NOMO-1 treated with dmso at 0.1 percent for 144 hours (cell line): ENCODE data around the gene TYW1.
"Not testable (repeated sequence)": the region's sequence is repeated elsewhere in the genome, so short reads cannot be mapped to it uniquely, and the experiment has no call there.

ENCODE experiments used
- DNase-seq: peaks from one replicate; lab custom pipeline; 2025; ENCODE audit not compliant: unreplicated experiment; lab: John Stamatoyannopoulos, UW

TYW1 gene

DNA sequence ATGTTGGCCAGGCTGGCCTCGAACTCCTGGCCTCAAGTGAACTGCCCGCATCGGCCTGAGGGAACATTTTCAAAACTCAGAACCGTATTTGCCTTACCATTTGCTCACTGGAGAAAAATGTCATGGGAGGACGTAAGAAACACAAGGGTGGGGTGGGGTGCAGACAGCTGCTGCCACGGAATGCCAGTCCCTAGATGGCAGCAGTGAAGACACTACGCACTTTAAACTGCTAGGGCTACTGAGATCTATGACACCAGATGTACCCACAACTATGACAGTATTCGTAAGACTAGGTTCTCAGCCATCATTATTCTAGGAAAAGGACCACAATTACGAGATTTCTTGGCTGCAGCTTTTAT, 2.0 kb upstream of the TYW1 start:
- DNase-seq, result not testable (repeated sequence)

- DNase-seq, result peak; percentile 92
These were observed 1.4 kb upstream of the TYW1 start, which contains the start of gene SBDS for GRCh38 chr7:66995050-66995776. Gene SBDS, minus strand, starts transcription at chr7:66995586. Its CDS starts 169 bp downstream, at chr7:66995417.

- DNase-seq, result not testable (repeated sequence)
These were observed 4.1 kb downstream of the TYW1 start for GRCh38 chr7:67000601-67001258.

DNA sequence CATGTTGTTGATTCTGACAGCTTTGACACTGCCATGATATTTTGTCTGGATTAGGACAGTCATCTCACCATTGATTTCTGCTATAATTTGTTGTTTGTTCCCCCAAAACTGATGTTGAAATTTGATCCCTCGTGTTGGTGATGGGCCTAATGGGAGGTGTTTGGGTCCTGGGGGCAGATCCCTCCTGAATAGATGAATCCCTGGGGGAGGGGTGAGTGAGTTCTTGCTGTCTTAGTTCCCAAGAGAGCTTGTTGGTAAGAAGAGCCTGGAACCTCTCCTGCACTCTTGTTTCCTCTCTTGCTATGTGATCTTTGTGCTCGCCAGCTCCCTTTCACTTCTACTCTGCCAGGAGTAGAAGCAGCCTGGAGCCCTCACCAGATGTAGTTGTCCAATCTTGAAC, 7.5 kb downstream of the TYW1 start:
- not testable (repeated sequence) for DNase-seq

- no peak for DNase-seq
These were observed 10.3 kb downstream of the TYW1 start for GRCh38 chr7:67006965-67007364.

DNA sequence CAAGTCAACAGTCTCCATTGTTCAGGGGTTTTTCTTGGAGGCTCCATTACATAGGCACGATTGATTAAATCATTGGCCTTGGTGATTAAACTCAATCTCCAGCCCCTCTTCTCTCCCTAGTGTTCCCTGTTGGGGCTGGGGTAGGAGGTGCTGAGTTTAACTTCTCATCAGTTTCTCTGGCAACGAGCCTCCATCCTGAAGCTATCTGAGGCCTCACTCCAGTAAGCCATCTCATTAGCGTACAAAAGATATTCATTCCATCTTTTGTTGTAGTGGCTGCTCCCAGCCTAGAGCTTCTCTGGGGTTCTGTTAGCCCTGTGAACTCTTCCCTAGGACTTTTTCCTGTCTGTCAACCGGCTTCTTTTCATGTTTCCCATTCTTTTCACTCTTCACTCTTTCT, 11.6 kb downstream of the TYW1 start:
- no peak for DNase-seq

DNA sequence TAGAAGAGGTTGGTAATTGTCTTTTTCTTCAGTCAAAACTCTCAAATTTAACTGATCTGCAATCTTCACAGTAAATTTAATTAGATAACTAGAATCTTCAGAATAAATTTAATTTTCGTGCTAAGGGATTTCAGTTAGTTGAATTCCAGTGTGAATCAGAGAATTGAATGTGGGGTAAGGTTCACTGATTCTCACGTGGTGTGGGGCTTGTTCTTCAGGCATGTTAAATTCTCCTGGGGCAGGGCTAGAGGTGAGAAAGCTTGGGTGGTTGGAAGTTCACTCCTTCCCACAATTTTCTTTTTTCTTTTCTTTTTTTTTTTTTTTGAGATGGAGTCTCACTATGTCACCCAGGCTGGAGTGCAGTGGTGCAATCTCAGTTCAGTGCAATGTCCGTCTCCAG, 13.0 kb downstream of the TYW1 start:
- DNase-seq, result not testable (repeated sequence)

GRCh38 chr7:67014076-67014622, 17.5 kb downstream of the TYW1 start:
- DNase-seq, result not testable (repeated sequence)

GRCh38 chr7:67017971-67018370, 21.3 kb downstream of the TYW1 start:
- not testable (repeated sequence) for DNase-seq

DNA sequence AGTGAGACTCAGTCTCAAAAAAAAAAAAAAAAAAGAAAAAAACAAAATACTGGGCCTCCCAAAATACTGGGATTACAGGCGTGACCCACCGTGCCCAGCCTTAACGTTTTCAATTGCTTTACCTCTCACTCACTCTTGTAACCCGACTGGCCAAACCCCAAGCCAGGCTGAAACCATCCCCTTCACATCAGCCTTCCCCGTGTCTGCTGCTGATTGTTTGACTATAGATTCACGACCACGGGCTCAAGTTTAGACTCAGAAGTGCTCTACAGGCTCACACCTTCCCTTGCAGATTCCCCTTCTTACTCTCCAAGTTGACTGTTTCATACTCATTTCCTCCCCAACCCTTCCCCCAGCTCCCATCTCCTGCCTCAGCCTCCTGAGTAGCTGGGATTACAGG, 22.3 kb downstream of the TYW1 start:
- no peak for DNase-seq

DNA sequence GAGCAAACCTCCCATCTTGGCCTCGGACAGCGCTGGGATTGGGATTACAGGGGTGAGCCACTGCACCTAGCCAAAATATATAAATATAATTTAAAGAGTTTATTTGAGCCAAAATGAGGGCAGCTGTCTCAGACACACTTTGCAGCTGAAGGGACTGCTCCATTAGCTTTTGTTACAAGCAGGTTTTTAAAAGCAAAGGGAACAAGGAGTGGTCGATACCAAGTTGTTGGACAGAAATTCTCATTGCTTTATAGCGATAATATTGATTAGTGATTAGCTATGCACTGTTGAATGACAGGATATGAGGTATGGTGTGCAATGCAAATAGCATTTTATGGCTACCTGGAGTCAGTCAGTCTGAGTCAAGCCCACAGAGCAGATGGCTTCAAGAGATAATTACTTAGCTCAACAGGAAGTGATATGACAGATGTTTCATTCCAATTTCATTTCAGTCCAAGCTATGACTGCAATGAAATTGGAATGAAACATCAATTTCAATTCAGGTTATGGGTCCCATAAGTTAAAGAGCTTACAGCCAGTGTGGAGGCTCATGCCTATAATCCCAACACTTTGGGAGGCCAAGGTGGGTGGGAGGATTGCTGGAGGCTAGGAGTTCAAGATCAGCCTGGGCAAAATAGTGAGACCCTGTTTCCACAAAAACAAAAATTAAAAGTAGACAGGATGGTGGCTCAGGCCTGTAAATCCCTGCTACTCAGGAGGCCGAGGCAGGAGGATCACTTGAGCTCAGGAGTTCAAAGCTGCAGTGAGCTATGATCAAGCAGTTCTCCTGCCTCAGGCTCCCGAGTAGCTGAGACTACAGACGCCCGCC, 23.1 kb downstream of the TYW1 start:
- no peak for DNase-seq

DNA sequence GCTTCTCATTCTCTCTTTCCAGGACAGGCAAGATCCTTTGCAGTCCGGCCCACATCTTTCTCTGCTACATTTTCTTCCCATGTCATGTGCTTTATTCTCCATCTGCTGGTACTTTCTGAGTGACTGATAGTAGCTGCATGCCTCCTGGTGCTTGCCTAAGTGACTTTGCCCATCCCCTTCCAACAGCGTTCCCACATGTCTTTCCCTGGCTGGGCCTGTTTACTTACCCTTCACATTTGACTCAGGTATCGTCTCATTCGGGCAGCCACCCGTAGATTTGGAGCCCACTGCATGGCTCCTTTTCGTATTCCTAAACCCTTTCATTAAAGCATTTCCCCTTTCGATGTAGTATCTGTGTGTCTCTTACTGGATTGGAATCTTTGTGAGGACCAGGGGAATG, 24.6 kb downstream of the TYW1 start:
- DNase-seq, result no peak

DNA sequence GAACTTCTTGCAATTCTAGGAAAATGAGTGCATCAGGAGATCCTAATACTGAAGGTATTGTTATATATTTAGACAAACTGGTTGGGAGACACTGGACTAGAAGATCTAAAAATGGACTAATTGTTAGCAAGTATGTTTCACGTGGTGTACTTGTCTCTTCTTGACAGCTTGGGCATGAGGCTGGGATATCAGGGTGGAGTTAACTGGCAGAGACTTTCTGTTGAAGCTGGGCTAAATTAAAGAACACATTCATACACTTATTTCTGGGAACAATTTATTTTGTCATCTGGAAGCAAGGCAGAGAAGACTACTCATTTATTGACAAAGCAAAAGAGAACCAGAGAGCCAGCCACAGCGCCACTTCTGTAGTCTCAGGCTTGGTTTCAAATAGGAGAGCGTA, 25.9 kb downstream of the TYW1 start:
- no peak for DNase-seq

- DNase-seq, result not testable (repeated sequence)
These were observed 28.8 kb downstream of the TYW1 start for GRCh38 chr7:67025459-67025858.

GRCh38 chr7:67031685-67032084, 35.1 kb downstream of the TYW1 start:
- not testable (repeated sequence) for DNase-seq

- no peak for DNase-seq
These were observed 36.6 kb downstream of the TYW1 start for GRCh38 chr7:67033251-67033650.

DNA sequence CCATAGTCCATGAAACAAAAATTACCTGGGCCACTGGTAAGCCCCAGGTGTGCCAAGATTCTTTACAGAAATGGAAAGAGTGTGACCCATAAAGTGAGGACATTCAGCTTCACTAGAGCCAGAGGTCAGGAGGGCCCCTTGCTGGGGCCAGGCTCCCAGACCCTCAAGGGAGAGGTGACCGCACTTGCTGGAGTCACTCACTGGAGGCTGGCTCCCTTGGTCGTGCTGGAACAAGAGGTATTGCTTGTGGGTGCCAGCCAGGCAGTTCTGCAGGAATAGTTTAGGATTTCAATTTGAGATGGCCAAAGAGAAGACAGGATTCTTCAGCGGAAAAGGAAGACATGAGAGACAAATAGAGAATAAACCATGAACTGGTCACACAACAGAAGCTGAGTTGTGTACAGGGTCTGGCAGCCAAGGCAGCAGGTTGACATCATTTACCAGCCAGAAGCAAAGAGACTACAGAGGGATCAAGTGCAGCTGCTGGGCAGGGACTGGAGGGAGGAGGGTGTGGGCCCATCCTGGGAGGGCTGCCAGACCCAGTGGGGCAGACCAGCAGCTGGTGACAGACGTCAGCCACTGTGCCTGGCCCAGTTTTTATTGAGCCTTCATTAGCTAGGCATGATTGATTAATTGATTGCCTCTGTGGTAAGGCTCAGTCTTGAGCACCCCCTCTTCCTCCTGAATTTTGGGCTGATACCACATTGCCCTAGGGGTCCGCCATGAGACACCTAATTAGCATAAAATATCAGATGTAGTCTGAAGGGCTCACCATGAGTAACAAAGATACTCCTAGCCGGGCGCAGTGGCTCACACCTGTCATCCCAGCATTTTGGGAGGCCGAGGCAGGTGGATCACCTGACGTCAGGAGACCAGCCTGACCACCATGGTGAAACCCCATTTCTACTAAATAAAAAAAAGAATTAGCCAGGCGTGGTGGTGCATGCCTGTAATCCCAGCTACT, 40.1 kb downstream of the TYW1 start:
- DNase-seq, result not testable (repeated sequence)

GRCh38 chr7:67040832-67041231, 44.2 kb downstream of the TYW1 start:
- DNase-seq, result not testable (repeated sequence)

- not testable (repeated sequence) for DNase-seq
These were observed 46.3 kb downstream of the TYW1 start for GRCh38 chr7:67042781-67043558.

GRCh38 chr7:67043559-67043930, 46.9 kb downstream of the TYW1 start:
- not testable (repeated sequence) for DNase-seq
